SK-N-MC (cell line): Measurements from ENCODE around the gene GABRG3.

Source experiments
- EZH2 ChIP-seq: fragments of 200-600 bp; sonication (generic); IDR thresholded peaks from one replicate; pipeline ENCODE4 v1.6.1; 2017; ENCODE audit warnings: antibody characterized with exemption
- FOXP2 ChIP-seq: optimal IDR thresholded peaks from 2 replicates; pipeline ENCODE3; 2011; ENCODE audit warnings: mild to moderate bottlenecking, moderate library complexity; ENCODE audit not compliant: insufficient read depth; ENCODE audit errors: extremely low read length, control extremely low read depth
- POLR2AphosphoS5 ChIP-seq: IDR thresholded peaks from 2 replicates; pipeline ENCODE4 v1.6.1; 2012; ENCODE audit warnings: mild to moderate bottlenecking, low read depth, low read length, borderline replicate concordance

GRCh38 chr15:27506752-27507151, 535.8 kb downstream of the GABRG3 start:
- no peak for TF ChIP-seq POLR2AphosphoS5
- TF ChIP-seq EZH2: no peak
- no peak for TF ChIP-seq FOXP2
